HepG2 (cell line): ENCODE measurements around the gene CIART. TPM values are rescaled to one million over a fixed set of nuclear protein-coding genes. Genes with fewer than 3 reads are reported as not detected.

Experiments
- ARHGAP35 ChIP-seq: sonication (generic); formaldehyde crosslinking; IDR thresholded peaks from 2 replicates; pipeline ENCODE4 v1.9.0; 2022; ENCODE audit warnings: mild to moderate bottlenecking, inconsistent platforms, moderate library complexity, missing genetic modification reagents, borderline replicate concordance
- CC2D1A ChIP-seq: sonication (generic); formaldehyde crosslinking; IDR thresholded peaks from 2 replicates; pipeline ENCODE4 v1.8.1; 2023; ENCODE audit warnings: mild to moderate bottlenecking, missing genetic modification reagents
- CENPBD1 ChIP-seq: sonication (generic); formaldehyde crosslinking; IDR thresholded peaks from 2 replicates; pipeline ENCODE4 v1.8.0; 2022; ENCODE audit warnings: missing genetic modification reagents, low read depth, mild to moderate bottlenecking, borderline replicate concordance
- FOXK1 ChIP-seq: sonication (generic); formaldehyde crosslinking; IDR thresholded peaks from 2 replicates; pipeline ENCODE4 v1.4.0; 2020; ENCODE audit warnings: low read depth, missing genetic modification reagents, borderline replicate concordance
- GABPB1 ChIP-seq: IDR thresholded peaks from 2 replicates; pipeline ENCODE4 v1.6.1; 2016; ENCODE audit warnings: mild to moderate bottlenecking, missing genetic modification reagents, moderate library complexity, missing compliant biosample characterization
- IKZF5 ChIP-seq: IDR thresholded peaks from 2 replicates; pipeline ENCODE4 v1.6.1; 2018; ENCODE audit warnings: missing genetic modification reagents, mild to moderate bottlenecking, missing compliant biosample characterization
- MYPOP ChIP-seq: sonication (generic); formaldehyde crosslinking; IDR thresholded peaks from 2 replicates; pipeline ENCODE4 v1.8.1; 2023; ENCODE audit warnings: mild to moderate bottlenecking, moderate library complexity, missing genetic modification reagents
- NFRKB ChIP-seq: fragments of 450-650 bp; IDR thresholded peaks from 2 replicates; pipeline ENCODE4 v1.6.1; 2017
- PITX1 ChIP-seq: sonication (generic); formaldehyde crosslinking; IDR thresholded peaks from 2 replicates; pipeline ENCODE4 v1.5.1; 2020; ENCODE audit warnings: mild to moderate bottlenecking, missing genetic modification reagents
- RFX5 ChIP-seq: IDR thresholded peaks from 2 replicates; pipeline ENCODE4 v1.6.1; 2011; ENCODE audit warnings: low read depth, low read length, improper control_type of control experiment
- RFXAP ChIP-seq: sonication (generic); formaldehyde crosslinking; IDR thresholded peaks from 2 replicates; pipeline ENCODE4 v1.4.0; 2020; ENCODE audit warnings: missing genetic modification reagents, borderline replicate concordance
- SOX5 ChIP-seq: IDR thresholded peaks from 2 replicates; pipeline ENCODE4 v1.6.1; 2016; ENCODE audit warnings: borderline replicate concordance
- SP2 ChIP-seq: sonication (generic); formaldehyde crosslinking; IDR thresholded peaks from 2 replicates; pipeline ENCODE4 v1.5.1; 2020; ENCODE audit warnings: mild to moderate bottlenecking, missing genetic modification reagents
- ZEB1 ChIP-seq: IDR thresholded peaks from 2 replicates; pipeline ENCODE4 v1.6.1; 2012; ENCODE audit warnings: mild to moderate bottlenecking, low read depth, inconsistent platforms; ENCODE audit not compliant: insufficient replicate concordance
- ZFAT ChIP-seq: sonication (generic); formaldehyde crosslinking; conservative IDR thresholded peaks from 2 replicates; pipeline ENCODE4 v1.8.1; 2023; ENCODE audit warnings: missing genetic modification reagents, inconsistent platforms
- ZKSCAN1 ChIP-seq: fragments of 150-350 bp; IDR thresholded peaks from 2 replicates; pipeline ENCODE4 v1.6.1; 2014; ENCODE audit warnings: low read length
- ZMYM2 ChIP-seq: sonication (generic); formaldehyde crosslinking; IDR thresholded peaks from 2 replicates; pipeline ENCODE4 v1.8.0; 2022; ENCODE audit warnings: mild to moderate bottlenecking, missing genetic modification reagents
- ZMYM4 ChIP-seq: sonication (generic); formaldehyde crosslinking; IDR thresholded peaks from 2 replicates; pipeline ENCODE4 v1.8.1; 2023; ENCODE audit warnings: mild to moderate bottlenecking, missing genetic modification reagents
- ZNF205 ChIP-seq: IDR thresholded peaks from 2 replicates; pipeline ENCODE4 v1.6.1; 2018; ENCODE audit warnings: missing biosample characterization, missing genetic modification reagents
- ZNF235 ChIP-seq: sonication (generic); formaldehyde crosslinking; IDR thresholded peaks from 2 replicates; pipeline ENCODE4 v1.8.1; 2023; ENCODE audit warnings: mild to moderate bottlenecking, missing genetic modification reagents, borderline replicate concordance
- ZNF503 ChIP-seq: sonication (generic); formaldehyde crosslinking; IDR thresholded peaks from 2 replicates; pipeline ENCODE4 v1.4.0; 2020; ENCODE audit warnings: missing genetic modification reagents
- ZNF577 ChIP-seq: sonication (generic); formaldehyde crosslinking; IDR thresholded peaks from 2 replicates; pipeline ENCODE4 v1.4.0; 2020; ENCODE audit warnings: mild to moderate bottlenecking, low read depth, missing genetic modification reagents, borderline replicate concordance
- ZNF746 ChIP-seq: sonication (generic); formaldehyde crosslinking; IDR thresholded peaks from 2 replicates; pipeline ENCODE4 v1.8.0; 2022; ENCODE audit warnings: mild to moderate bottlenecking, missing genetic modification reagents
- ZNF788 ChIP-seq: sonication (generic); formaldehyde crosslinking; IDR thresholded peaks from 2 replicates; pipeline ENCODE4 v1.5.0; 2020; ENCODE audit warnings: mild to moderate bottlenecking, missing genetic modification reagents, borderline replicate concordance
- ZSCAN31 ChIP-seq: sonication (generic); formaldehyde crosslinking; IDR thresholded peaks from 2 replicates; pipeline ENCODE4 v1.5.0; 2020; ENCODE audit warnings: low read depth, mild to moderate bottlenecking, missing genetic modification reagents
- ZZZ3 ChIP-seq: sonication (generic); formaldehyde crosslinking; IDR thresholded peaks from 2 replicates; pipeline ENCODE4 v1.4.0; 2020; ENCODE audit warnings: missing genetic modification reagents, mild to moderate bottlenecking, borderline replicate concordance
- polyA plus RNA-seq, 8 experiments: library from polyadenylated mRNA; depleted of rRNA in 3 of 8; stranded (reverse) in 7 of 8; unstranded in 1 of 8; fragments of >200 nt; fragmentation: Illumina TruSeq in 4 of 8; extraction: Trizol in 4 of 8; gene quantifications; 2 replicates each; pipeline versions ENCODE4 v1.2.1 to v1.2.3, GENCODE V29; 2011 to 2016; ENCODE audit warnings: low read depth in 4 of 8, missing spikeins in 1 of 8, mixed read lengths in 1 of 8; ENCODE audit not compliant: insufficient read depth in 1 of 8
- total RNA-seq, 5 experiments: library from RNA; depleted of rRNA; stranded (reverse); fragments of >200 nt; fragmentation: Illumina TruSeq; extraction: Trizol; gene quantifications; 2 replicates each; pipeline ENCODE4 v1.2.3, GENCODE V29; 2016; ENCODE audit warnings: low read depth in 1 of 5

The CIART gene
- total and polyA plus RNA-seq, 2 of the 13 experiments (the other 11 are each of a cell fraction or from before 2014, with no cell fraction given) = 0.58 TPM; not detected in 1

GRCh38 chr1:150235852-150236613 lies 46.3 kb upstream of the CIART start, which contains the start of gene ANP32E (continued):
- TF ChIP-seq ZMYM4 (CRISPR knock-in tag) (peak; percentile 72; the same call in 1 of the 2 replicates), ZNF235 (no peak), ZNF788 (CRISPR knock-in tag) (peak; percentile 63; the same call in 1 of the 2 replicates), ZNF205 (CRISPR knock-in tag) (0 out of 2 replicates have a peak, but pooled peaks have one; percentile 13), ARHGAP35 (no peak), ZKSCAN1 (no peak), ZNF746 (peak; percentile 53; the same call in 1 of the 2 replicates), ZNF503 (CRISPR knock-in tag) (0 out of 2 replicates have a peak, but pooled peaks have one; percentile 26), ZMYM2 (CRISPR knock-in tag) (peak; percentile 38; the same call in 1 of the 2 replicates), MYPOP (CRISPR knock-in tag) (peak; percentile 95), ZFAT (CRISPR knock-in tag) (no peak), FOXK1 (peak; percentile 51; the same call in 1 of the 2 replicates), ZZZ3 (CRISPR knock-in tag) (0 out of 2 replicates have a peak, but pooled peaks have one; percentile 42), PITX1 (peak; percentile 62; the same call in 1 of the 2 replicates), ZSCAN31 (CRISPR knock-in tag) (no peak), RFX5 (peak; percentile 60; the same call in 1 of the 2 replicates), ZEB1 (no peak), RFXAP (peak; percentile 87; the same call in 1 of the 2 replicates), NFRKB (peak; percentile 82; the same call in 1 of the 2 replicates), CC2D1A (CRISPR knock-in tag) (no peak), SP2 (CRISPR knock-in tag) (peak; percentile 95), IKZF5 (CRISPR knock-in tag) (peak; percentile 47; the same call in 1 of the 2 replicates), ZNF577 (CRISPR knock-in tag) (no peak), GABPB1 (CRISPR knock-in tag) (peak; percentile 64), SOX5 (CRISPR knock-in tag) (peak; percentile 50; the same call in 1 of the 2 replicates), CENPBD1 (0 out of 2 replicates have a peak, but pooled peaks have one; percentile 49)
